GM12801 (cell line): ENCODE measurements around the gene NTF3.

Source experiments
- CTCF ChIP-seq: IDR thresholded peaks from one replicate; pipeline ENCODE4 v1.5.1; 2011; ENCODE audit warnings: control low read depth; ENCODE audit not compliant: insufficient read length; ENCODE audit errors: extremely low read depth

Gene NTF3

GRCh38 chr12:5509102-5509501, 77.2 kb downstream of the NTF3 start:
- TF ChIP-seq CTCF: no peak

GRCh38 chr12:5509557-5509956, 77.6 kb downstream of the NTF3 start:
- no peak for TF ChIP-seq CTCF

- no peak for TF ChIP-seq CTCF
These were observed 78.4 kb downstream of the NTF3 start for GRCh38 chr12:5510251-5510805.

- TF ChIP-seq CTCF: no peak
These were observed 79.3 kb downstream of the NTF3 start for GRCh38 chr12:5511256-5511643.

- TF ChIP-seq CTCF: no peak
These were observed 80.0 kb downstream of the NTF3 start for GRCh38 chr12:5511644-5512600.

GRCh38 chr12:5512601-5512970, 80.7 kb downstream of the NTF3 start:
- no peak for TF ChIP-seq CTCF

GRCh38 chr12:5513406-5513805, 81.5 kb downstream of the NTF3 start:
- no peak for TF ChIP-seq CTCF
